GM23248 (cell line): ENCODE data around the gene GRB10. TPM values are rescaled to one million over a fixed set of nuclear protein-coding genes. Genes with fewer than 3 reads are reported as not detected.
"Not testable (repeated sequence)": the region's sequence is repeated elsewhere in the genome, so short reads cannot be mapped to it uniquely, and the experiment has no call there.

Source experiments
- DNase-seq: peaks from one replicate; pipeline ENCODE4 v3.0.0-alpha.2; 2015
- H2AFZ ChIP-seq: fragments of 200-600 bp; sonication (generic); 2 replicates; pipeline ENCODE4 v1.6.1; 2016; ENCODE audit warnings: antibody characterized with exemption
- H3F3A ChIP-seq: fragments of 200-600 bp; sonication (generic); 2 replicates; pipeline ENCODE4 v1.6.1; 2016; ENCODE audit warnings: mild to moderate bottlenecking, antibody characterized with exemption, mixed run types; ENCODE audit not compliant: insufficient read depth
- H3K27ac ChIP-seq: fragments of 200-600 bp; sonication (generic); 2 replicates; pipeline ENCODE4 v1.5.1; 2016; ENCODE audit warnings: mild to moderate bottlenecking
- H3K27me3 ChIP-seq: fragments of 200-600 bp; sonication (generic); replicated peaks from 2 replicates; pipeline ENCODE4 v1.6.1; 2016; ENCODE audit warnings: mild to moderate bottlenecking; ENCODE audit not compliant: insufficient read depth
- H3K36me3 ChIP-seq: fragments of 200-600 bp; sonication (generic); 2 replicates; pipeline ENCODE4 v1.6.1; 2016; ENCODE audit warnings: low read depth, mild to moderate bottlenecking
- H3K4me1 ChIP-seq: fragments of 200-600 bp; sonication (generic); 2 replicates; pipeline ENCODE4 v1.6.1; 2016; ENCODE audit warnings: mild to moderate bottlenecking; ENCODE audit not compliant: insufficient read depth
- H3K4me2 ChIP-seq: fragments of 200-600 bp; sonication (generic); one replicate; pipeline ENCODE4 v1.6.1; 2016; ENCODE audit warnings: mild to moderate bottlenecking; ENCODE audit not compliant: unreplicated experiment
- H3K4me3 ChIP-seq: fragments of 200-600 bp; sonication (generic); 2 replicates; pipeline ENCODE4 v1.5.1; 2016; ENCODE audit warnings: mild to moderate bottlenecking
- H3K79me2 ChIP-seq: fragments of 200-600 bp; sonication (generic); 2 replicates; pipeline ENCODE4 v1.6.1; 2016; ENCODE audit warnings: mild to moderate bottlenecking; ENCODE audit not compliant: insufficient read depth
- H3K9ac ChIP-seq: fragments of 200-600 bp; sonication (generic); 2 replicates; pipeline ENCODE4 v1.6.1; 2016; ENCODE audit warnings: mild to moderate bottlenecking
- H3K9me2 ChIP-seq: fragments of 200-600 bp; sonication (generic); 2 replicates; pipeline ENCODE4 v1.6.1; 2016; ENCODE audit warnings: mixed run types, mild to moderate bottlenecking, moderate library complexity; ENCODE audit not compliant: insufficient read depth
- H3K9me3 ChIP-seq: fragments of 200-600 bp; sonication (generic); one replicate; pipeline ENCODE4 v1.6.1; 2017; ENCODE audit warnings: low read depth
- H4K20me1 ChIP-seq: fragments of 200-600 bp; sonication (generic); 2 replicates; pipeline ENCODE4 v1.6.0; 2016; ENCODE audit not compliant: insufficient read depth
- EZH2 ChIP-seq: fragments of 200-600 bp; sonication (generic); IDR thresholded peaks from 2 replicates; pipeline ENCODE4 v1.6.1; 2018; ENCODE audit warnings: antibody characterized with exemption, mild to moderate bottlenecking; ENCODE audit not compliant: insufficient read depth, poor library complexity, severe bottlenecking
- EZH2phosphoT487 ChIP-seq: fragments of 200-600 bp; sonication (generic); IDR thresholded peaks from 2 replicates; pipeline ENCODE4 v1.6.1; 2018; ENCODE audit warnings: antibody characterized with exemption, moderate library complexity, mild to moderate bottlenecking, low read depth; ENCODE audit not compliant: insufficient read depth
- WGBS, 2 experiments: methylation state at CpG; one replicate each; pipeline ENCODE4 v1.1.6; 2015 to 2017; ENCODE audit warnings: low lambda C conversion rate in 2 of 2, low coverage in 1 of 2; ENCODE audit errors: missing lambda C conversion rate in 2 of 2; 5-methylcytosine and 5-hydroxymethylcytosine counted together
- in situ Hi-C: fragments of 300-500 bp; cut with MboI; formaldehyde crosslinking; loops from 2 replicates; pipeline ENCODE4 v1.15.0; 2020
- polyA plus RNA-seq: library from polyadenylated mRNA; unstranded; fragments of >200 nt; fragmentation: Nextera tagmentation; extraction: Ambion mirVana; gene quantifications from 2 replicates; pipeline ENCODE4 v1.2.1, GENCODE V29; 2016
- total RNA-seq: library from RNA; depleted of rRNA; stranded (reverse); fragments of >200 nt; shearing (Covaris generic); gene quantifications from 2 replicates; pipeline ENCODE4 v1.2.3, GENCODE V29; 2014

Gene GRB10
- total and polyA plus RNA-seq, 2 experiments from 2014 or later, result 12.9 to 25.9 TPM

- in situ Hi-C loops, result no loop called here
Measured at GRCh38 chr7:50775836-50776235, 6.9 kb downstream of the GRB10 start.

DNA sequence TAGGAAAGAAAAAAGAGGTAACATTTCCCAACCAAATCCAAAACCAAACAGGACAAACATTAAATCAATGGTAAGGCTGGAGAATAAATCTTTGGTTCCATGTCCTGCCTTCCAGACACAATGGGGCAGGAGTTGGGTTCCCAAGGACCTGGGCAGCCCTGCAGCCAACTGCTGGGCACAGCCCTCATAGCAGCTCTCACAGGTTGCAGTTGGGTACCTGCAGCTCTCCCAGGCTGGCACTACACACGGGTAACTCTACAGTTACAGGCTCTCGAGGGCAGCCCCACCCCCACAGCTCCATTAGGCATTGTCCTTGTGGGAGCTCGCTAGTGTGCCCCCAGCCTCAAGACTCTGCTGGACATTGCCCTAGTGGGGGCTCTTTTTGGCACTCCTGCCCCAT lies 7.5 kb downstream of the GRB10 start:
- Histone ChIP-seq H3K79me2 (peaks cover 97% of the 10 kb centered on the region), H3K4me1 (no peaks in the 10 kb centered on the region), H3K27ac (no peak overlapping the region), H3K9me3 (no peaks in the 10 kb centered on the region), H3K9ac (no peak overlapping the region), H4K20me1 (peaks cover 13% of the 10 kb centered on the region; the same call in 1 of the 2 replicates), H3K4me2 (no peak overlapping the region), H2AFZ (no peak overlapping the region), H3K4me3 (no peak overlapping the region), H3K9me2 (no peaks in the 10 kb centered on the region), H3F3A (no peaks in the 10 kb centered on the region), H3K27me3 (no peaks in the 10 kb centered on the region), H3K36me3 (no peaks in the 10 kb centered on the region)
- in situ Hi-C loops, result no loop called here
- no peak for DNase-seq
- TF ChIP-seq EZH2phosphoT487 (no peak), EZH2 (no peak)
- WGBS, 2 experiments, result 88 to 89% methylated on average over 3 of the region's 3 CpGs

More at GRCh38 chr7:50775836-50776235, 6.9 kb downstream of the GRB10 start:
- Histone ChIP-seq H2AFZ (no peak overlapping the region), H3K9ac (no peak overlapping the region), H3K4me1 (no peaks in the 10 kb centered on the region), H3F3A (no peaks in the 10 kb centered on the region), H3K36me3 (no peaks in the 10 kb centered on the region), H3K9me2 (no peaks in the 10 kb centered on the region), H3K79me2 (peaks cover 97% of the 10 kb centered on the region), H3K9me3 (no peaks in the 10 kb centered on the region), H3K4me2 (no peak overlapping the region), H4K20me1 (peaks cover 18% of the 10 kb centered on the region; the same call in 1 of the 2 replicates), H3K27ac (no peak overlapping the region), H3K27me3 (no peaks in the 10 kb centered on the region), H3K4me3 (no peak overlapping the region)
- no peak for DNase-seq
- WGBS, 2 experiments, result 47 to 67% methylated on average over 1 of the region's 1 CpG
- no peak for TF ChIP-seq EZH2
- TF ChIP-seq EZH2phosphoT487, result no peak

GRCh38 chr7:50774319-50774718 lies 8.4 kb downstream of the GRB10 start:
- Histone ChIP-seq H3K9me3 (no peaks in the 10 kb centered on the region), H2AFZ (no peak overlapping the region), H3F3A (no peaks in the 10 kb centered on the region), H3K27ac (no peak overlapping the region), H3K9ac (no peak overlapping the region), H4K20me1 (peaks cover 13% of the 10 kb centered on the region; the same call in 1 of the 2 replicates), H3K36me3 (no peaks in the 10 kb centered on the region), H3K79me2 (peaks cover 97% of the 10 kb centered on the region), H3K4me2 (no peak overlapping the region), H3K27me3 (no peaks in the 10 kb centered on the region), H3K4me3 (no peak overlapping the region), H3K4me1 (no peaks in the 10 kb centered on the region), H3K9me2 (no peaks in the 10 kb centered on the region)
- in situ Hi-C loops, result no loop called here
- TF ChIP-seq EZH2phosphoT487 (no peak), EZH2 (no peak)
- 93% methylated on average over 1 of the region's 1 CpG for WGBS, 2 experiments
- no peak for DNase-seq

- H3F3A ChIP-seq, H3K4me3 ChIP-seq, DNase-seq, H3K4me1 ChIP-seq, H3K27me3 ChIP-seq, H3K9me2 ChIP-seq, H3K4me2 ChIP-seq, in situ Hi-C loops, H3K9me3 ChIP-seq, H3K9ac ChIP-seq, H3K36me3 ChIP-seq, H2AFZ ChIP-seq, H3K27ac ChIP-seq: not testable (repeated sequence)
- peaks cover 20% of the 10 kb centered on the region for H4K20me1 ChIP-seq
- peaks cover 97% of the 10 kb centered on the region for H3K79me2 ChIP-seq
- 94 to 95% methylated on average over 3 to 4 of the region's 4 CpGs for WGBS, 2 experiments
Measured at GRCh38 chr7:50773071-50773470, 9.6 kb downstream of the GRB10 start.
